Testis (tissue), 2 donors: ENCODE results near the gene TMEM9B.

Experiments used
- CTCF ChIP-seq, 3 experiments: fragments of 450-650 bp in 2 of 3; fragments of 200-600 bp in 1 of 3; sonication (generic) in 1 of 3; IDR thresholded peaks; one replicate each; pipeline ENCODE4 v1.5.1; 2016 to 2019; ENCODE audit warnings: antibody characterized with exemption in 3 of 3, mild to moderate bottlenecking in 2 of 3, moderate library complexity in 1 of 3
- POLR2A ChIP-seq: fragments of 450-650 bp; IDR thresholded peaks from one replicate; pipeline ENCODE4 v1.6.1; 2017; ENCODE audit warnings: antibody characterized with exemption, mild to moderate bottlenecking, moderate library complexity

GRCh38 chr11:8988329-8989234 lies 24.3 kb upstream of the TMEM9B start:
- TF ChIP-seq CTCF (IDR thresholded peaks at IDR 0.05) (no peak), POLR2A (no peak)
